GM18499 (cell line): Measurements from ENCODE around the gene ADH1C.
"Not testable (repeated sequence)": the region's sequence is repeated elsewhere in the genome, so short reads cannot be mapped to it uniquely, and the experiment has no call there.

ENCODE experiments used
- ATAC-seq: cut with Tn5 transposase; IDR thresholded peaks from one replicate; pipeline ENCODE4 v1.9.1; 2021; ENCODE audit warnings: moderate number of reproducible peaks; ENCODE audit not compliant: insufficient read depth, unreplicated experiment

Gene ADH1C

DNA sequence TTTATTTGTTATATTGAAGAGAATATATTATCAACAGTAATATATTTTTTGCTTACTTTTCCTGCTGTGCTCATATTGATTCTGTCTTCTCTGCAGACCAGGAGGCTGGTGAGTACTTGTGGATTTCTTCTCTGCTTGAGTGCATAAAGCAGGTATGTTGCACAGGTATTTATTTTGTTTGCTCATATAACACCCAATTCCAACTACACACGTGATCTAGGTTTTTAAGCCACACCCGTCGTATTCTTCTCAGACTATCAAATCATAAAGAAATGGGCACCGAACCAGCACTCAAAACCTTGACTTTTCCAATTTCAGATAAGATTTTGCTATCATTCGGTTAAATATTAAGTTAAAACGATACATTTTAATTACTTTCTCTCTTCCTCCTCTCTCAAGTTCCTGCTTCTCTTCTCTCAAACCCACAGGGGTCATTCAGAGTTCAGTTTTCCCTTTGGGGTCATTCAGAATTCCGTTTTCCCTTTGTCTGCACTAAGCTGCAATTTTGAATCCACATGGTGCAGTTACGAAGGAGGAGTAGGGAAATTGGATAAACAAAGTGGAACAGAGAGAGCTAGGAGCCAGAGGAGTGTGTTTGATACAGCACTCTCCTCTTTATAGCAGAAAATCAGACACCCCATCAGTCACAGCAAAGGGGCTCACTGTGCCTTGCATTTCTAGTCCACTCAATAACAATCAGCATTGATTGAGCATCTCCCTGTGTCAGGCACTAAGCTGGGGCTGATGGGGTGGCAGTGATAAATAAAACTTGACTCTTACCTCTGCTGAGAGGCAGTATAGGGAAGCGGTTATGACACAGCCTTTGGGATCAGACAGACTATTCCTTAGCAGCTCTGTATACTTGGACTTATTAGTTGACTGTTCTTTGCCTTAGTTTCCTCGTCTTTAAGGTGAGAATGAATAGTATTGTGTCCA lies at the start of gene ADH1C:
TSS of gene ADH1C (minus strand) at position 145 of the 936 bp plus-strand sequence. CDS start at position 74, 71 bp downstream.
- ATAC-seq, result no peak

DNA sequence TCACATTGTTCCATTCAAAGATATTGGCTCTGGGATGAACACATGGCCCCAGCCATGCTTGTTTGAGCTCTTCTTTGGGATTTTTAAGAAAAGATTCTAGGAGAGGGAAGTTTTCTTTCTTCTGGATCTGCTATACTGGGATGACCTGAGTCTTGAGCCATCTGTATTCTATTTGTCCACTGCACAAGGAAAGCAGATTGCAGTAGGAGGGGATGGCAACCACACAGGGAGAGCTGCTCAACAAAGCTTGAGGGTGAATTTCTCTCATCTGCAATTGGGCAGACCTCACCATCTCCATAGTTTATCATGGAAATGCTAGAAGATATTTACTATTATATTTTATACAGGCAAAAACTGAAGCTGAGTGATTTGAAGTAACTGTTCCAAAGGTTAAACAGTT lies 48.3 kb upstream of the ADH1C start:
- no peak for ATAC-seq

DNA sequence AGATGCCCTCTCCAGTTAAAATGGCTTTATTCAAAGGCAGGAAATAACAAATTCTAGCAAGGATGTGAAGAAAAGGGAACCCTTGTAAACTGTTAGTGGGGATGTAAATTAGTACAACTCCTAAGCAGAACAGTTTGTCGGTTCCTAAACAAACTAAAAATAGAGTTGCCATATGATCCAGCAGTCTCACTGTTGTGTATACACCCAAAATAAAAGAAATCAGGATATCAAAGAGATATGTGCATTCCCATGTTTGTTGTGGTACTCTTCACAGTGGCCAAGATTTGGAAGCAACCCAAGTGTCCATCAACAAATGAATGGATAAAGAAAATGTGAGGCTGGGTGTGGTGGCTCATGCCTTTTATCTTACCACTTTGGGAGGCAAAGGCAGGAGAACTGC lies 46.5 kb upstream of the ADH1C start:
- ATAC-seq, result no peak

DNA sequence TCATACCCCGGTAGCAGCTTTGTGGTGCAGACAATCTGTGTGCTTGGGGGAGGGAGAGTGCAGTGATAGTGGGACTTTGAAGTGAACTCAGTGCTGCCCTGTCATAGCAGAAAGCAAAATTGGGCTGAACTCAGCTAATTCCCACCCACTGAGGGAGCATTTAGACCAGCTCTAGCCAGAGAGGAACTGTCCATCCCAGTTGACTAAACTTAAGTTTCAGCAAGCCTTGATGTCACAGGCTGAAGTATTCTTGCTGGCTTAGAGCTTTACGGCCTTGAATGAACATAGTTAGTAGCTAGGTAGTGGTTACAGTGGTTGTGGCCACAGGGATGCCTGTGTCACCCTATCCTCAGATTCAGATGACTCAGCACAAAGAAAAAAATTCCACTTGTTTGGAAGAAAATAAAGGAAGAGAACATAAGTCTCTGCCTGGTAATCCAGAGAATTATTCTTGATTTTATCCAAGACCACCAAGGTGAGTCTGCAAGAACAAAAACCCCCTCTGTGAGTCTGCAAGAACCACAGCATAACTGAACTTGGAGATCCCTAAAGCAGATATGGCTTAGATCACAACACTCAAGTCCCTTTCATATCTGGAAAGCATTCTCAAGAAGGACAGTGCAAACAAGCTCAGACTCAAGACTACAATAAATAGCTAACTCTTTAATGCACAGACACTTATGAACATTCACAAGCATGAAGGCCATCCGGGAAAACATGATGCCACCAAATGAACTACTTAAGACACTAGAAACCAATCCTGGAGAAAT lies 43.2 kb upstream of the ADH1C start:
- ATAC-seq, result no peak

DNA sequence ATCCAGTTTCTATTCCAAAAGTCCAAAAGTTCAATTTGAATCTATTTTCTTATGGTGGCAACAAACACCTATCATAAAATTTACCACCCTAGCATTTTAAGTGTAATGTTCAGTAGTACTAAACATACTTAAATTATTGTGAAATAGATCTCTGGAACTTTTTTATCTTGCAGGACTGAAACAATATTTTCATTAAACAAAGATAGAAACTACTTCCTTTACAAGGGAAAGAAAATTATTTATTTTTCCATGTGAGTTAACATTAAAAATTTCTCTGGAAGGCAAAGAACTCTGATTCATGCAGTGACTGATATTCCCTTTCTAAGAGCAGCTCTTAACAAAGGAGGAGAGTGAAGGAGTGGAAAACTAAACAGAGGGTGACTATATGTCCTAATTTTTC lies 42.4 kb upstream of the ADH1C start:
- ATAC-seq, result no peak

DNA sequence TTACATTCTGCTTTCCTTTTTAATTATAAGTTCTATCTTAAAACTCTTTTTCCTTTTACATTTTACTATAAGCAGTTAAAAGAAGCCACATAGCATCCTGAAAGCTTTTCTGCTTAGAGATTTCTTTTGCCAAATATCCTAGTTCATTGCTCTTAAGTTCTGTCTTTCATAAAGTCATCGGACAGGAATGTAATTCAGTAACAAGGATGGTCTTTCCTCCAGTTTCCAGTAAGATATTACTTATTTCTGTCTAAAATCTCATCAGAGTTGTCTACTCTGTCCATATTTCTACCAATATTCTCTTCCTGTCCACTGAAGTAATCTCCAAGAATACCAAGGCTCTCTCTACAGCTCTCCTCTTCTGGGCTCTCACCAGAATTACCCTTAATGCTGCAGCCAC lies 37.5 kb upstream of the ADH1C start:
- no peak for ATAC-seq

DNA sequence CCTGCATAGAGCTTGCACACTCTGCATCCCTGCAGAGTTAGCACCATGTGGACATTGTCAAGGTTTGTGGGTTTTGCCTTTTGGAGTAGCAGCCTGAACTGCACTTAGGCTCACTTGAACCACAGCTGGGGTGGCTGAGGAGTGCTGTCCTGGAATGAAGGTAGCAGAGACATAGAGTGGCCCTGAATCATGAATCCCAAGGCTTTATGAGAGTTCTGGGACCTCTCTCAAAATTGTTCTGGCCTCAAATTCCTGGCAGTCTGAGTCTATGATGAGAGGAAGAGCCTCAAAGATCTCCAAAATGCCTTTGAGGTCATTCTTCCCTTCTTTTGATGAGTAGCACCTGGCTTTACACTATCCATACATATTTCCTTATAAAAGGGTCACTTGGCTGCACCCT lies 37.1 kb upstream of the ADH1C start:
- ATAC-seq, result no peak

DNA sequence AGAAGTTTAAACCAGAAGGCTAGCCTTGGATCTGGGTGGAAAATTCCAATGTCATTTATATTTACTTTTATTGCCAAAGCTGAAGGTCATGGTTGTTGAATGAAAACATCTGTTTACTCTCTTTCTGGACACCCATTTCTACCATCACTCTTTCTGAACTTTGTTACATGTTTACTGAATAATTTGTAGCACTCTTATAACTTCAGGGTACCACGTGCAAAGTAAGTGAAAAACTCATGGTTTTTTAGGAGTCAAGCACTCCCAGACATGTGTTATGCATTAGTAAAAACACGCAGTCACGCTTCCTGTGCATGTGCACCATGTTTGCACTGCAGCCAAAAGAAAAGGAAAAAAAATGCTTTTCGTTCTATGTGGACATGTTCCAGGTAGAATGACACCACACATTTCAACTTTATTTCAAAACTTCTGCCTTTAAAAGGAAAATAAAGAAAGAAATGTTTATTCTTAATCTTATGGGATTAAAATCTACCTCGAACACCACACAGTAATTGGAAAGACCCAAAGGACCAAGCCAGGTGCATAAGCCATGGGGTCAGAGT lies 31.4 kb upstream of the ADH1C start:
- ATAC-seq, result no peak

DNA sequence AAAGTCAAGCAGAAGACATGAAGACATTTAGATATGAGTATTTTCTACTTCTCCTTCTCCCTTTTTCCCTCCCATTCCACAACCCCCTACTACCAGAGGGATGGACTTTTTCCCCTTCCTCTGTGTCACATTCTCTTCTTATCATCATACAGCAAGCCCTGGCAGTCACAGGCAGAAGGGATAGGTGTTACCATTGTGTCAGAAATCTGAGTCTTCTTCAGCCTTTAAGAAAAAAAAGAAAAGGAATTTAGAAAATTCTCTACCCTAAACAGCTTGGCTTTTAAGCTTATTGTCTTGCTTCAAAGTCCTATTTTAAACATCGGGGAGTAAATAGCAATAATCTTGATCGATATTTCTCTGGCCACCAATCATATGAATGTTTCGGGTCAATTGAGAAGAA lies 30.9 kb upstream of the ADH1C start:
- ATAC-seq, result no peak

DNA sequence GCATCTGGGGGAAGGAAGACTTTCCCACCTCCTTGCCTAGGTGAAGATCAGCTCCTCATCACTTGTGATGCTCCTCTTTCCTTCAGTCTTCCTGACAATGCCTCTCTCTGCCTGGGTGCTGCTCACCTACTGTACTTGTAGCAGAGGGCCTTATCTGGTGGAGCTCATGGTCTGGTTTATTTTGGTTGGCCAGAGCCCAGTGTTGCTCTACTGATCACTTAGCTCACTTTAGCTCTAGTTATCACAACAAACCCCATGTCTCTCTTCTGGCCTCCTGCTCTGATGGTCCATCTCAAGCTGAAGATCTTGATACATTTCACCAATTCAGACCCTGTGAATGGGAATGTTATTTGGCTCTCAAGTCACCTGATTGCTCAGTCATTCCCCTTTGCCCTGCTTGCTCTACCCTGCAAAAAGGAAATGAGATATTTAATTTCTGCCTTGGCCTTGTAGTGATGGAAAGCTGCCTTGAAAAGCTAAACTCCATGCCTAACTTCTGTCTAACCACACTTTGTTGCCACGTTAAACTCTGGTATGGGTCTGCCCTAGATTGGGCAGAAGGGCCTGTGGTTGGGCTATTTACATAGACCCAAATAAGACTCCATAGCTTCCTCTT lies 30.3 kb upstream of the ADH1C start:
- ATAC-seq, result no peak

DNA sequence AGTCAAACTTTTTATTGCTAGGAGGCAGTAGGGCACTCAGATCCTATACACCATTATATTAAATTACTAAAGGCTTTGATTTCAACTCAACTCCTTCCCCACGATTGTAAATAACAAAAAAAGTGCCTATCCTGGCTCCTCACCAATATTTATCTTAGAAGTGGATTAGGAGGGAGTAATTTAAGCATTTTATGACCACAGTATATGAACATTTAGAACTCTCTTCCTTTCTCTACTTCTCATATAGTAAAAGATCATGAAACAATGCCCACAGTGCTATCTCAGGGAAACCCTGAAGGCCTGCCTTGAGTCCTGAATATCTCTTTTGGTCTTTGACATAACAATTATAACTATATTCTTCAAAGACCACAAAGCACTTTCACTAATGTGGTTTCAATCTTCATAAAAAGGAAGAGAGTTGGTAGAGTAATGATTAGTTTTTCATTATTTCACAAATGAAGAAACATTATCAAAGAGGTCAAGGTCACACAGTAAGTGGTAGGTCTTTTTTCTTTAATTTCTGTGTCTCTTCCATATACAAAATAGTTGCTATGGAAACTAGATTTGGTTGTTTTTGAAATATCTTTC lies 29.1 kb upstream of the ADH1C start:
- no peak for ATAC-seq

DNA sequence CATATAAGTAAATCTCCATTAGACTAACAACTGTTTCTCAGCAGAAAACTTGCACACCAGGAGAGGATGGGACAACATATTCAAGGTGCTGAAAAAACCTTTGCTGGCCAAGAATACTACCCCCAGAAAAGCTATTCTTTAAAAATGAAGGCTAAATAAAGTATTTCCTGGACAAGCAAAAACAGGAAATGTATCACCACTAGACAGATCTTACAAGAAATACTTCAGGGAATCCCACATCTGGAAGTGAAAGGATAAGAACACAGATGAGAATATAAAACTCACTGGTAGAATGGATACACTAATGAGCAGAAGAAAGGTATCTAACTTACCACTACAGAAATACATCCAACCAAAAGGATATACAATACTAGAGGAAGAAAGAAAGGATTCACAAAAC lies 27.0 kb upstream of the ADH1C start:
- ATAC-seq, result no peak

DNA sequence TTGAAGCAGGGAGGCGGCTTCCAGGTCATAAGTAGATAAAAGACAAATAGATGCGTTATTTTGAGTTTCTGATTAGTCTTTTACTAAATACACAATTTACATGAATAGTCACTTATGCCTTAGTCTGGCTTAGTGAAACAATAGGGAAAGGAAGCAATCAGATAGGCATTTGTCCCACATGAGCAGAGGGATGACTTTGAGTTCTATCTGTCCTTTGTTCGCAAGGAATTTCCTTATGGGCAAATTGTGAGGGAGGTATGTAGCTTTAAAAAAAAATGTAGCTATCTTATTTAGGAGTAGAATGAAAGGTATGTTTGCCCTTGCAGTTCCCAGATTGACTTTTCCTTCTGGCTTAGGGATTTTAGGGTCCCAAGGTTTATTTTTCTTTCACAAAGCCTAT lies 26.3 kb upstream of the ADH1C start:
- no peak for ATAC-seq

DNA sequence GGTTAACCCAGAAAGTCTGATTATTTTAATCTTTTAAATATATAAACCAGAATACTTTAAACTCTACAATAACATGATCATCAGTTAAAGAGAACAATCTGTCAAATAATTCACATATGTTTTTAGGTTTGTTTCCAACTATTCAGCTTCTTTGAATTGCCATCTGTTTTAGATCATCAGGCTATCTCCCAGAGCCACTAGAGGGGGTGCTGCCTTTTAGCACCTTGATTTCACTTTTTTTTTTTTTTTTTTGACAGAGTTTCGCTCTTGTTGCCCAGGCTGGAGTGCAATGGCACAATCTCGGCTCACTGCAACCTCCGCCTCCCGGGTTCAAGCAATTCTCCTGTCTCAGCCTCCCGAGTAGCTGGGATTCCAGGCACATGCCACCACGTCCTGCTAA lies 24.8 kb upstream of the ADH1C start:
- ATAC-seq, result not testable (repeated sequence)

DNA sequence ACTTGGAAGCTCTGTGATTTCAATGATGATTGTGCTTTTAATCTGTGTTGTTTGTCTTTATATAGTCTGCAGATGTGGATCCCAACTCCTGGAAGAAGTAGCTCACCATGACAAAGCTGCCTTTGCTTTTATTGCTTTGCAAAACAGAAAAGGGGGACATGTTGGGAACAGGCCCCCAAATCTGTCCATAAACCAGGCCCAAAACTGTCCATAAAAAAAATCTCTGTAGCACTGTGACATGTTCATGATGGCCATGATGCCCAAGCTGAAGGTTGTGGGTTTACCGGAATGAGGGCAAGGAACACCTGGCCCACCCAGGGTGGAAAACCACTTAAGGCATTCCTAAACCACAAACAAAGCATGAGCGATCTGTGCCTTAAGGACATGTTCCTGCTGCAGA lies 19.9 kb upstream of the ADH1C start:
- not testable (repeated sequence) for ATAC-seq

DNA sequence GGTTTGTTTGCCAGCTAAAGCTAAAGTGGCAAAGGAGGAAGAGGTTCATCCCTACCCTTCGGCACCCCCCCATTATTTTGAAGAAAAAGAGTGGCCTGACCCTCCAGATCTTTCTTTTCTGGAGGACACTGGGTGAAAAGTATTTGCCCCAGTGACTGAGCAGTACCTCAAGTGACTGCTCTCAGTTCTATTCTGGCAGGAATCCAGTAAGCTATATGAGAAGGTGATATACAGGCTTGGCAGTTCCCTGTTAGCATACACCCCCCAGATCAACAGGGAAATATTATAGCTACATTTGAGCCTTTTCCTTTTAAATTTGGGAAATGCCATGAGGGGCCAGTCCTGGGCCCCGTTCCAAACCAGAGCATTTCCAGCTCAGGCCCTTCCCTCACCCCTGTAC lies 15.3 kb upstream of the ADH1C start:
- ATAC-seq, result not testable (repeated sequence)

DNA sequence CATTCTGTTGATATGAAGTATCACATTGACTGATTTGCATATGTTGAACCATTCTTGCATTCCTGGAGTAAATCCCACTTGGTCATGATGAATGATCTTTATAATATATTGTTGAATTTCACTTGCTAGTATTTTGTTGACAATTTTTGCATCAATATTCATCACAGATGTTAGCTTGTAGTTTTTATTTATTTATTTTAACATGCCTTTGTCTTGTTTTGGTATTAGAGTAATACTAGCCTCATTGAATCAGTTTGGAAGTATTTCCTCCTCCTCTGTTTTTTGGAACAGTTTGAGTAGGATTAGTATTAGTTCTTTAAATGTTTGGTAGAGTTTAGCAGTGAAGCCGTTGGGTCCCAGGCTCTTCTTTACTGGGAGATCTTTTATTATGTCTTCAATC lies 13.9 kb upstream of the ADH1C start:
- ATAC-seq, result no peak

DNA sequence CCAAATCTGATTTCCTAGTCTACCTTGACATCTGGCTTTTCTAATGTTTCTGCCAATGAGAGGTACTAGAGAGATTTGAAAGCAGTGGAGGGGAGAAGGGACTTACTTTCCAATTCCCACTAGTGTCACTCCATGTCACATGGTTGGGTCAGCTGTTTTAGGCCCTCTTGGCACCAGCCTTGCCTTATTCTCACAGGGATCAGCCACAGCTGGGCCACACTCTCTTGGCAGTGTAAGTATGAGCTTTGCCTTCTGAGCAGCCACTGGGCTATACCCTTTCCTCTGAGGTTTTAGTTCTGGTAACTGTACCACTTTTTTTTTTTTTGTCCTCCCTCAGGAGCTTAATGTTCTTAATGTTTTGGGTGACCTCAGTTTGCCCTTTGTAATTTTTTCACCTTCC lies 10.2 kb upstream of the ADH1C start:
- no peak for ATAC-seq

DNA sequence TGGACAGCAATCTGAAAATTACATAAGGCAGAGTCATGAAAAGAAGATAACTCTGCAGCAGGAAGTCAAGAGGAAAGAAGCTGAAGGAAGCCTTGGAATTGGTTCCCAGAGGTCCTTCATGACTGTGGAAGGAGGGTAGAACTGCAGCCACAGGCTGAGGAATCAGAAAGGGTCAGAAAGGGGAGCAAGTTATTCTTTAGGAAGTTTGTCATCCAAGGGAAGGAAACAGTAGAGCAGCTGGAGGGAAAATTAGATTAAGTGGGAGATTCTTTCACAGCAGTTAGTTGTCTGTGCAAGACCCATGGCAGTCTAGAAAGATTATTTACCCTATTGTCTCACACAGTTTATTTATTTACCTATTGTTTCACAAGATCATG lies 9.3 kb upstream of the ADH1C start:
- no peak for ATAC-seq

DNA sequence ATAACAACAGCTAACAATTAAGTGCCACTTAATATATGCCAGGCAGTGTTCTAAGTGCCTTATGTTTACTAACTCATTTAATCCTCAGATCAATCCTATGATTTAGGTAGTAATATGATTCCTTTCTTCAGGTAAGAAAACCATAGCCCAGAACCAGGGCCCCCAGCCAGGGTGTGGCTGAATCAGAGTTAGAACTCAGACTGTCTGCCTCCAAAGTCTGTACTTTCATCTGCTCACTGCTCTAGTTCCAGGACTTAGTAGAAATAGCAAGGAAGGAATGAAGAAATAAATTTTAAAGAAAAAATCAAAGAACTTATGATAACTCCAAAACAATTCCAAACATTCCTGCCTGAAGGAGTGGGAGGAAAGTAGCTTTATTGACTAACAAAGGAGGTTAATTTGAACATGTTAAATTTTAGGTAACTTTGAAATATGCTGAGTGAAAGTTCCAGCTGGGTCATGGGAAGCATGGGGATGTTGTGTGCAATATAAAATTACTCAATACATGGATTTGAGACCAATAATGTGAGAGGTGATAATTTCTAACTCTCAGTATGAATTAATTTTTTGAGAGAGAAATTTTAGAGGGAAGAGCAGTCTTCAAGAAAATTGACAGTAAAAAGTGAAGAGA lies 8.8 kb upstream of the ADH1C start:
- ATAC-seq, result no peak
